Stimulated activated CD4-positive, alpha-beta T cell treated with anti-CD3 and anti-CD28 coated beads, Interleukin-1b, Interleukin-23, amount 100 ng/mL, for 1 hour (primary cell): ENCODE measurements around the gene TMEM214.
"Not testable (repeated sequence)": the region's sequence is repeated elsewhere in the genome, so short reads cannot be mapped to it uniquely, and the experiment has no call there.

Experiments
- DNase-seq, 2 donors: peaks; one replicate each; pipeline ENCODE4 v3.0.0-alpha.2; 2020; ENCODE audit warnings: low read depth in 2 of 2

TMEM214 gene

DNA sequence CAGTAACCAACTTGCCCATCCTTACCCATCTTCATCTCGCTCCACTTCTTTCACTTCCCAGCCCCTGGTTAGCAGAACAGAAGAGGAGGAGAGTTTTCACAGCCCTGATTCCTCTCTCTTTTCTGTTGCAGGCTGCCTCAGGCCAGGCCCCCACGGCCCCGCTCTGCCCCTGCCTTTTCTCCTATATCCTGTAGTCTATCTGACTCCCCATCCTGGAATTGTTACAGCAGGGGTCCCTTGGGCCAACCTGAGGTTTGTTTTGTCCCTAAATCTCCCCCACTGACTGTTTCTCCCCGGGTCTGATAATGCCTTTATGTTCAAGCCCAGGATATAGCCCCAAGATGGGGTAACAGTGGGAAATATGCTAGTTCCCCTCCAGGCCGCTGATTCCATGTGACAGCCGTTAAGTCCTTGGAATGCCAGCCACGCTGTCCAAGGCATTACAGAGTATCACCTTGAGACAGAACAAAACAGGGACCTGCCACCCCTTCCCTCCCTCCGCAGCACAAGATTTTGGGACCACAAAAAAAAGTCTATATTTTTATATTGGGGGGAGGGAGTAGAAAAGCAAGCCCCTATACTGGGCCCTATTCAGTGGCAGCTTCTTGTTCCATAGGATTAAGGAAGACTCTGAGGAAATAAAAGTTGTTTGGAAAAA, 37.3 kb downstream of the TMEM214 start:
- DNase-seq = no peak

DNA sequence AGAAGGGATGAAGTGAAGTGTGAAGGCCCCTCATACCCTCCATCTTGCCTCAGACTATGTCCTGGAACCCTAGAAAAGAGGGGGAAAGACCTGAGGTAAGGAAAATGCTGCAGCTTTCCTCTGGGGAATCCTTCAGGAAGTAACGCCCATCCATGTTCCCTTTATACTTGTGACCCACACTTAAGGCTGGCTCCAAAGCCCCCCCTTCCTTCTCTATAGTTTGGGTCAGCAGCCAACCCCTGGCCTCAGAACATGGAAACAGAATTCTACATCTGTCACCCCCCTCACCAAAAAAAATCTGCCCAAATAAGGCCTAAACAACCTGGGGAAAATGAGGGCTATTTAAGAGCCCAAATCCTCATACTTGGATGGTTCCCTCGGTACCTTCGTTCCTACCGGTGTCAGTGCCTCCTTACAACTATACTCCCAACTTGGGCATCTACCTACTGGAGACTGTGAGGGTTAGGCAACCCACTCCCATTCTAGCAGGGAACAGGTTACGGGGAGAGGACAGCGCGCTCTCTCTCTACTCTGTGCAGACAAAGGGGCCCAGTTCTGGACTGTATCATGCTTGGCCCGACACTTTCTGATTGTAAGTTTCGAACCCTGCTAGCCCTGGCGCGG, 38.0 kb downstream of the TMEM214 start:
- no peak for DNase-seq

DNA sequence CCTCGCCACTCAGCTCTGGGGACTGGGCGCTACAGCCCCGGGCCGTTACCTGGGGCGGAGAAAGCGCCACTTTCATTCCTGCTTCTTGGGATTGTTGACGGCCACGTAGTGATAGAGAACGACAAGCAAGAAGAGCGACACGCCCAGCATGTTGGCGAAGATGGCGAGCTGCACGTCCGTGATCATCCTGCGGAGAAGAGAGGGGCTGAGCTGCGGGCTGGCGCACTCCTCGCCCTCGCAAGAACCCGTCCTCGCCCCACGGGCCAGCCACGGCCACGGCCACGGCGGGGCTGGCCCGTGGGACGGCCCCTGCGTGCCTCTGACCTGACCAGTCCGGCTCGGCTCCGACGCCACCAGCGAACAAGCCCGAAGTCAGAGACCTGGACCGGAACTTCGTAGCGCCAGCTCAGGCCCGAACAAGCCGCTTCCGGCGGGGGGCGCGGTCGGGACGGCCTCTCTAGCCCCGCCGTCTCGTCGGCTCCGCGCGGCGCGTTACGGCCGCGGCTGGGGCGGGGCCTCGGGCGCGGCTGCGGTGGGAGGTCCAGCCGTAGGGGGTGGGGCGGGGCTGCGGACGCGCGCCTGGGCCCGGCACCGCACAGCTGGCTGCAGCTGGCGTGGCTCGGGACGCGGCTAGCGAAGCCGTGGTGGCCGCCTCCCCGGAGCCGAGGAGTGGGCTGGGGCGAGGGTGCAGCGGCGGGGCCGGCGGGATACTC, 38.7 kb downstream of the TMEM214 start, which contains the start of gene OST4:
TSS of gene OST4 (minus strand) at position 378 of the 713 bp plus-strand sequence.
- peak; percentile 68 to 80 for DNase-seq

DNA sequence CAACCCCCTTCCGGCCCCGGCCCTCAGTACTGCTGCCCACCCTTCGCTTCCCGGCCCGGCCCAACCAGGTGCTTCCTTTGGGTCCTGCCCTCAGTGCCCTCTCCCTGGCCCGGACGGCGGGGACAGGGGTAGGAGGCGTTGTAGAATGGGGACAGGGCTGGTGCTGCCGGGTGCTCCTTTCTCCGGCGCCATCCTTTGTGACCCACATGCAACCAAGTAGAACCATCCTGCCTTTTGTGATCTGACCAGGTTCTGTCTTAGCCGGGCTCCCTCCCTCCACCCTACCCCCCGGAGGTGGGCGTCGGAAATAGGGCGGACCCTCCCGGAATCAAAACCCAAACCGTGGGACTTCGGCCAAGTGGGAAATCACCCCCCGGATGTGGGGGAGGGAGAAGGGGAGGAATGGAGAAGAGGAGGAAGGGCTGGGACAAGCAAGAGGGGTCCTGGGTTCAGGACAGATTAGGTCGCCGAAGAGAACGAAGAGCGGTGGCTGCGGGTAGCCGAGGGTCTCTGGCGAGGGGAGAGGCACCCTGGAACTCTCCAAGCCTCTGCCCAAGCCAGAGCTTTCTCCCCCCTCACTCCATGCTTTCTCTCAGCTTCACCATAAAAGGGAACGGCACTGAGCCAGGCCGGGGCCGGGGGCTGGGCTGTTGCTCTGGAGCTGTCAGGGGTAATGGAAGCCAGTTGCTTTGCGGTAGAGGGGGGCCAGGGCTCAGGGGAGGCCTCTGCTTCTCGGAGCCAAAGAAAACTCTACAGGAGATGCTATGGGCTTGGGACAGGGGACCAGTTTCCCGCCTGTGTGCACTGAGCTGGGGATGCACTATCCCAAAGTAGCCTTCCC, 39.4 kb downstream of the TMEM214 start:
- DNase-seq = no peak

DNA sequence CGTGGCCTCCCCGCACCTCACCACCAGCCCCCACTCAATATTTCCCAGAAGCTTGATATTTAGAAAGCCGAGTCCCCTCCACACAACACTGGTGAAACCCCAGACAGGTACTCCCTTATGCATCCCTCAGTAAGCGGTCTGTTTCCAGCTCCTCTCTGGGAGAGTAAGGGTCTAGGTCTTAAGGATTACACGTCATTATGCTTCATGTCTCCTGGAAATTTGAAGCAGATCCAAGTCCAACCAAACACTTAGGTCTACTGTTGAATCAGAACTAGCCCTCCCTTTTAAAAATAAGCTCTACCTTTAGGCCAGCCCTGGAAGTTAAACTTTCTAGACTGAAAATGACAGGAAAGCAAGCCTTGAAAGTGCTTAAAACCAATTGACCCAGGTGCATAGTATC, 40.2 kb downstream of the TMEM214 start:
- DNase-seq = no peak

DNA sequence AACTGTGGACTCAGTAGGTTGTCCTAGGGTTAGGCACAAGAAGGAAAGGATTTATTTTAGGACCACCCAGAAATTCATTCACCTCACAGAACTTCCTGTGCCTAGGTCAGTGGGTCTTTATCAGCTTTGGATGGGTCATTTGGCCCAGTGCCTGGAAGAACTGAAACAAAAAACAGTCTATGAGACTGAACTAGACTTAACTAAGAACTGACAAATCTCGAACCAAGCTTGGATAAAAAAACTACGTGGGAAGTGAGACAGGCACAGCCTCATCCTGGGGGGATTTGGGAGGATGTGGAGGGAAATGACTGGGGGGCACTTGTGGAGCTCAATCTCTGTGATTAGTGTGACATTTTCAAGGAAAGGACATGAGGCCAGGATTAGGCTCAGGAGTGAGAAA, 41.0 kb downstream of the TMEM214 start:
- DNase-seq = no peak

DNA sequence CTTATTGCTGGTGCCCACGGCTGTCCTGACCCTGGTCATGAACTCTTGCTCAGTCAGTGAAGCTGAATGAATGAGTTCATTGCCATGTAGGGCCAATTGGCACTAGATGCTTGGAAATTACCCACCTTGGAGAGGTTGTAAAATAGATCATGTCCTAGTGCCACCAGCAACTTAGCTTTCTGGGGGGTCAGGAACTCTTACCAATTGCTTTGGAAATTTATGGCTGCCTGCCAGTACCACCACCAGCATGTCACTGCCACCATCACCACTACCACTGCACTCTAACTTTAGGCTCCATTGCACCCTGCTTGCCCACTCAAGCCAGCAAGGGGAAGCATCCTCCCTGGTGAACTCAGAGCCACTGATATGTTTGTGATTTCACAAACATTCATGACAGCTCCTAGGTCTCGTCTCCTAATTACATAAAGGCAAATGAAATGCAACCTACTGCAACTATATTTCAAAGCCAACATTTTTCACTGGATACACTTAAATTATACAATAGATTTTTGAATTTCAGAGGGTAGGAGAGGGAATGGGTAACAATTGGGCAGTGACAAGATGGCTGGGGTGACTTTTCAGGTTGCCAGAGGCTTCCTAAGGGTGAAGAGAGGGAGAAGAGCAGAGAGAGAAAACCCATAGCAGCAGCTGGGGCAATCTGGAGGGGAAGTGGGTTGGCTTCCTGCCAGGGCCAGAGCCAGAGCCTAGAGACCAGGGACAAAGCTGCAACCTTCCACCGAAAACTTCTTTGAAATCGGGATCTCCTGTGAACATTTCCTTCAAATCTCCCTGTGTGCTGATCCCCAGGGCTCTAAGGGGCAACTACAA, 42.2 kb downstream of the TMEM214 start:
- no peak for DNase-seq

DNA sequence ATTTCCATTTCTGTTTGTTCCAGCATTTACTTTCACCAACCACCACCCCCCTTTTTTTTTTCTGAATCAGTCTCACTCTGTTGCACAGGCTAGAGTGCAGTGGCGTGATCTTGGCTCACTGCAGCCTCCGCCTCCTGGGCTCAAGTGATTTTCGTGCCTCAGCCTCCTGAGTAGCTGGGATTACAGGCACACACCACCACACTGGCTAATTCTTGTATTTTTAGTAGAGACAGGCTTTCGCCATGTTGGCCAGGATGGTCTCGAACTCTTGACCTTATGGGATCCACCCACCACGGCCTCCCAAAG, 42.8 kb downstream of the TMEM214 start:
- not testable (repeated sequence) for DNase-seq

DNA sequence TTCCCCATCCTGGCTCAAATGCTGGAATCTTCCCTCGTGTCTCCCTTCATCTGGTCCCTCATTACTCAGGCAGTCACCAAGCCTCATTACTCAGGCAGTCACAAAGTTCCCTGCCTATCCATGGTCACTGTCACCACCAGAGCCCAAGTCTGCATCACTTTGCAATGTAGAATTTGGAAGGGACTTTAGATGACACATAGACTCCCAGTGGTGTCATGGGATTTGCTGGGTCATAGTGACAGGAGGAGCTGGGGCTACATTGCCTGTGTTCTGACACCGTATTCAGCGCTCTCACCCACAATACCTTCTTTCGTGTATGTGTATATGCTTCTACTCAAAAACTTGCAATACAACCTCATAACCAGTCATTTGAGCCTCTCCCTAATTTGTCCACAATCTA, 43.6 kb downstream of the TMEM214 start:
- DNase-seq = no peak

DNA sequence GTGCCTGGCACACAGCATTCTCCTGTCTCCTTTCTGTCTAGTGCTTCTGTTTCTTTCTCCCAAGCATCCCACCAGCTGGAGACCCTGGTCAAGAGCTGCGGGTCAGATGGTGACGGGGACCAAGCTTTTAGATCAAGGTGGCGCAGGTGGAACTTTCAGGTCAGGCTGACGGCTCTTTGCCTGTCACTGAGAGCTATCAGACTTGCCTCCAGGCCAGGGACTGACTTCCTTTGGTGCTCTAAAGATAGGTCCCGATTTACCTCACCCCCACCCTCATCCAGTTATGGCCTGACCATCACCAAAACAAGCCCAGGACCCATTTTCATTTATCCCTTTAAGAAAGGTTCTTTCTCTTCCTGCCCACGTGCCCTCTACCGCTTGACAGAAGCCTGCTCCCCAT, 44.5 kb downstream of the TMEM214 start:
- no peak for DNase-seq

DNA sequence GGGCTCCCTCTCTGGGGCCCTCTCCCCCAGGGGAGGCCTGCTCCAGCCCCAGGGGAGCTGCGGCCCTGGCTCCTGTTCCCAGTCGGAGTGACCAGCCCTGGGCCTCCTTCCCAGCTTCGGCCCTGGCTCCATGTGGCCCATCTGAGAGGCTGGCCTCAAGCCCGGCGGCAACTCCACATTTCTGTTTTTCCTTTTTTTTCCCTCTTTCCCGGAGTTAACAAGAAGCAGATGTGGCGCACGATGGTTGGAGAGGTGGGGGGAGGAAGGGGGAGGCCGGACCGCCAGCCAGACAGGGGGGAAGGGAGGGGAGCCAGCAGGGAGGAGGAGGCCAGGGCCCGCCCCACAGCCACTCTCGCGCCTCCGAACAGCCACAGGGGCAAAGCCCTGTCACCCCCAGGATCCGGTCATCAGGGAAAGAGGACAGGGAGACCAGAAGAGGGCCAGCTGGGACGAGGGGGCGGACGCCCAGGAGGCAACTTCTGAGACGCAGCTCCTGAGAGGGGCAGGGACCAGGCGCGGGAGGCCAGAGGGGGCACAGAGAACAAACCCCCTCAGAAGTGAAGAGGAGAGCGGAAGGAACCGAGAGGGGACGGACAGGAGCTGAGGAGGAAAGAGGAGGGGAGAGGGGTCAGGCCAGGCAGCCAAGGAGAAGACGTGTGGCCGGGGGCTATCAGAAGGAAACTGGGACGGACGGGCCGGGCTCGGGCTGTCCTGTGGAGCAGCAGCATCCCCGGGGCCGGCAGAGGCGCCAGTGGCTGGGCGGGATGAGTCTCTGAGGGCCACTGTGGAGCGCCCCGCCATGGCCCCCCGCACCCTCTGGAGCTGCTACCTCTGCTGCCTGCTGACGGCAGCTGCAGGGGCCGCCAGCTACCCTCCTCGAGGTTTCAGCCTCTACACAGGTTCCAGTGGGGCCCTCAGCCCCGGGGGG, 45.8 kb downstream of the TMEM214 start, which contains the start of gene EMILIN1:
TSS of gene EMILIN1 (plus strand) at position 349 of the 928 bp plus-strand sequence. CDS start at position 800, 451 bp downstream.
- no peak for DNase-seq

DNA sequence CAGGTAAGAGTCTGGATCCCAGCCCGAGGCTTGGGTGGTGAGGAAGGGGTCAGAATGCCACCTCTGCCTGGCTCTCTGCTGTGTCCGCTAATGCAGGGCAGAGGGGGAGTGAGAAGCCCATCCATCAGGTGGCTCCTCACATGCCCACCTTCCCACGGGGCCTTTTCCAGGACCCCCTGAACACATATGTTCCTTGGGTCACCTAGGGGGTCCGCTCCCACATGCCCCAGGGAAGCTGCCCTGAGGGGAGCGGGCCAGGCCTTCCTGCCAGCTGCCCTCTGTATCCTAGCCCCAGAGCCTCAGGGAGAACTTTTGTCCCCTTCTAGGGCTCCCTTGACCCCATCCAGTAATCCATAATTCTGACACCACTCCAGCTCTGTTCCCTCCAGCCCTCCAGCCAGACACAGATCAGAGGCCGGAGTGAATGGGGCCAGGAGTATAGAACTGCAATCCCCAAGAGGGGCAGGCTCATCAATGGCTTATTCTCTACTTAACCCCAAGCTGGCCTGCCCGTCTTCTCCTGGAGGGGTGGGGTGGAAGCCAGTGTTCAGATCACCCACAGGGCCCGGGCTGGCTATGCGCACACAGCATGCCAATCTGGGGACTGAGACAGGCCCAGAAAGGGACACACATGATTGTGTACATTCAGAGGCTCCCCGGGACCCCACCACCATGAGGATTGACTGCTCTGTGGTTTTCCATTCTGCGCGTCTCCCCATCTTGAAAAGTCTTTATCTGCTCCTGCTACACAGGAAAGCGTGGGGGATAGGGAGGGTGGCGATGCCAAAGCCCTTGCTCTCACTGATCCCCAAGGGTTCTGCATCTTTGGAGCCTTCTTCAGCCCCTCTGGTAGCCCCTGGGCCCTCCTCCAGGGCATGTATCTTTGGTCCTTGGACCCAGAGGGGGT, 46.7 kb downstream of the TMEM214 start:
- DNase-seq = no peak

DNA sequence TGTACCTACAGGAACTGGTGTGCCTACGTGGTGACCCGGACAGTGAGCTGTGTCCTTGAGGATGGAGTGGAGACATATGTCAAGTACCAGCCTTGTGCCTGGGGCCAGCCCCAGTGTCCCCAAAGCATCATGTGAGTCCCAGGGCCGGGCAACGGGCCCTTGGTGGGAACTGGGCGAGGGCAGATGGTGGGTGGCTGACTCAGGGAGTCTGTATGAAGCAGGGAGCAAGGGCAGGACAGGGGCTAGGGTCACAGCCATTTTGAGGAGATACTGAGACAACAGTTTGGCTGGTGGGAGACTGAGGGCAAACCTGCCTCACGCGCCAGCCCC, 47.3 kb downstream of the TMEM214 start:
- no peak for DNase-seq

DNA sequence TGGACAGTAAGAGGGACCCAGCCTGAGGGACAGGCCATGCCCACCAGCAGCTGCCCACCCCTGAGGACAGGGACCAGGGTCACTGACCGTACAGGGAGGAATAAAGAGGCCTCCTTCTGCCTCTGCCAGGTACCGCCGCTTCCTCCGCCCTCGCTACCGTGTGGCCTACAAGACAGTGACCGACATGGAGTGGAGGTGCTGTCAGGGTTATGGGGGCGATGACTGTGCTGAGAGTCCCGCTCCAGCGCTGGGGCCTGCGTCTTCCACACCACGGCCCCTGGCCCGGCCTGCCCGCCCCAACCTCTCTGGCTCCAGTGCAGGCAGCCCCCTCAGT, 47.8 kb downstream of the TMEM214 start:
- DNase-seq = no peak

DNA sequence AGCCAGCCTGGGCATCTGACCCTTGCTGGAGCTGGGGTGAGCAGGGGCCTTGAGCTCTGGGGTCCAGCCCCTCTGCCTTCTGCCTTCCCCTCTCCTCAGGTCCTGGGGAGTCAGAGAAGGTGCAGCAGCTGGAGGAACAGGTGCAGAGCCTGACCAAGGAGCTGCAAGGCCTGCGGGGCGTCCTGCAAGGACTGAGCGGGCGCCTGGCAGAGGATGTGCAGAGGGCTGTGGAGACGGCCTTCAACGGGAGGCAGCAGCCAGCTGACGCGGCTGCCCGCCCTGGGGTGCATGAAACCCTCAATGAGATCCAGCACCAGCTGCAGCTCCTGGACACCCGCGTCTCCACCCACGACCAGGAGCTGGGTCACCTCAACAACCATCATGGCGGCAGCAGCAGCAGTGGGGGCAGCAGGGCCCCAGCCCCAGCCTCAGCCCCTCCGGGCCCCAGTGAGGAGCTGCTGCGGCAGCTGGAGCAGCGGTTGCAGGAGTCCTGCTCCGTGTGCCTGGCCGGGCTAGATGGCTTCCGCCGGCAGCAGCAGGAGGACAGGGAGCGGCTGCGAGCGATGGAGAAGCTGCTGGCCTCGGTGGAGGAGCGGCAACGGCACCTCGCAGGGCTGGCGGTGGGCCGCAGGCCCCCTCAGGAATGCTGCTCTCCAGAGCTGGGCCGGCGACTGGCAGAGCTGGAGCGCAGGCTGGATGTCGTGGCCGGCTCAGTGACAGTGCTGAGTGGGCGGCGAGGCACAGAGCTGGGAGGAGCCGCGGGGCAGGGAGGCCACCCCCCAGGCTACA, 49.4 kb downstream of the TMEM214 start:
- DNase-seq = no peak

DNA sequence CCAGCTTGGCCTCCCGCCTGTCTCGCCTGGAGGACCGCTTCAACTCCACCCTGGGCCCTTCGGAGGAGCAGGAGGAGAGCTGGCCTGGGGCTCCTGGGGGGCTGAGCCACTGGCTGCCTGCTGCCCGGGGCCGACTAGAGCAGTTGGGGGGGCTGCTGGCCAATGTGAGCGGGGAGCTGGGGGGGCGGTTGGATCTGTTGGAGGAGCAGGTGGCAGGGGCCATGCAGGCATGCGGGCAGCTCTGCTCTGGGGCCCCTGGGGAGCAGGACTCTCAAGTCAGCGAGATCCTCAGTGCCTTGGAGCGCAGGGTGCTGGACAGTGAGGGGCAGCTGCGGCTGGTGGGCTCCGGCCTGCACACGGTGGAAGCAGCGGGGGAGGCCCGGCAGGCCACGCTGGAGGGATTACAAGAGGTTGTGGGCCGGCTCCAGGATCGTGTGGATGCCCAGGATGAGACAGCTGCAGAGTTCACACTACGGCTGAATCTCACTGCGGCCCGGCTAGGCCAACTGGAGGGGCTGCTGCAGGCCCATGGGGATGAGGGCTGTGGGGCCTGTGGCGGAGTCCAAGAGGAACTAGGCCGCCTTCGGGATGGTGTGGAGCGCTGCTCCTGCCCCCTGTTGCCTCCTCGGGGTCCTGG, 50.1 kb downstream of the TMEM214 start:
- no peak for DNase-seq

DNA sequence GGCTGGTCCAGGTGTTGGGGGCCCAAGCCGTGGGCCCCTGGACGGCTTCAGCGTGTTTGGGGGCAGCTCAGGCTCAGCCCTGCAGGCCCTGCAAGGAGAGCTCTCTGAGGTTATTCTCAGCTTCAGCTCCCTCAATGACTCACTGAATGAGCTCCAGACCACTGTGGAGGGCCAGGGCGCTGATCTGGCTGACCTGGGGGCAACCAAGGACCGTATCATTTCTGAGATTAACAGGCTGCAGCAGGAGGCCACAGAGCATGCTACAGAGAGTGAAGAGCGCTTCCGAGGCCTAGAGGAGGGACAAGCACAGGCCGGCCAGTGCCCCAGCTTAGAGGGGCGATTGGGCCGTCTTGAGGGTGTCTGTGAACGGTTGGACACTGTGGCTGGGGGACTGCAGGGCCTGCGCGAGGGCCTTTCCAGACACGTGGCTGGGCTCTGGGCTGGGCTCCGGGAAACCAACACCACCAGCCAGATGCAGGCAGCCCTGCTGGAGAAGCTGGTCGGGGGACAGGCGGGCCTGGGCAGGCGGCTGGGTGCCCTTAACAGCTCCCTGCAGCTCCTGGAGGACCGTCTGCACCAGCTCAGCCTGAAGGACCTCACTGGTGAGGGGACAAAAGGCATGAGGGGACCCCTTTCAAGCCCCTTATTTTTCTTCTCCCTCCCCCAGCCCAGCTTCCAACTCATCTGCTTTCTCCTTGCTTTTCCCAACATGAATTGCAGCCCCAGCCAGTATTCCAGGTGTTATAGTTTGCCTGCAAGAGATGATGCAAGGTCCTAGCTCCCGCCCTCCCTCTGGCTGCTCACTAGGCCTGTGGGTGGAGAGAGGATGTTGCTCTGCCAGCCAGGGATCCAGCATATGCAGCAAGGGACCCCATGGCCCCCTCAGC, 50.9 kb downstream of the TMEM214 start:
- no peak for DNase-seq
